HepG2 (cell line): ENCODE data around the gene LTB4R2. TPM values are rescaled to one million over a fixed set of nuclear protein-coding genes. Genes with fewer than 3 reads are reported as not detected.
A peak's percentile ranks its signal among the peaks of the same experiment; 100 is the strongest.

Experiments
- DBP ChIP-seq: sonication (generic); formaldehyde crosslinking; IDR thresholded peaks from 2 replicates; pipeline ENCODE4 v1.4.0; 2020; ENCODE audit warnings: missing genetic modification reagents; ENCODE audit errors: not compliant biosample characterization
- E2F2 ChIP-seq: sonication (generic); formaldehyde crosslinking; IDR thresholded peaks from 2 replicates; pipeline ENCODE4 v1.4.0; 2020; ENCODE audit warnings: missing genetic modification reagents, borderline replicate concordance
- ELF4 ChIP-seq: sonication (generic); formaldehyde crosslinking; IDR thresholded peaks from 2 replicates; pipeline ENCODE4 v1.5.0; 2020; ENCODE audit warnings: missing genetic modification reagents, mild to moderate bottlenecking, moderate library complexity, borderline replicate concordance
- FOXO1 ChIP-seq: sonication (generic); formaldehyde crosslinking; IDR thresholded peaks from 2 replicates; pipeline ENCODE4 v1.4.0; 2020; ENCODE audit warnings: missing genetic modification reagents
- FOXO4 ChIP-seq: sonication (generic); formaldehyde crosslinking; conservative IDR thresholded peaks from 2 replicates; pipeline ENCODE4 v1.8.1; 2023; ENCODE audit warnings: missing genetic modification reagents
- IKZF1 ChIP-seq: fragments of 450-650 bp; IDR thresholded peaks from 2 replicates; pipeline ENCODE4 v1.7.1; 2016
- PBX2 ChIP-seq: IDR thresholded peaks from 2 replicates; pipeline ENCODE4 v1.6.1; 2016; ENCODE audit warnings: control low read depth
- POLR2AphosphoS5 ChIP-seq: IDR thresholded peaks from 2 replicates; pipeline ENCODE4 v1.6.1; 2012; ENCODE audit warnings: low read depth, low read length
- POLR2G ChIP-seq: fragments of 200-400 bp; formaldehyde crosslinking; IDR thresholded peaks from 2 replicates; pipeline ENCODE4 v1.6.1; 2018; ENCODE audit warnings: mild to moderate bottlenecking, low read depth, low read length, moderate library complexity
- RCOR2 ChIP-seq: IDR thresholded peaks from 2 replicates; pipeline ENCODE4 v1.6.1; 2016; ENCODE audit warnings: missing biosample characterization, missing genetic modification reagents
- SP4 ChIP-seq: sonication (generic); formaldehyde crosslinking; IDR thresholded peaks from 2 replicates; pipeline ENCODE4 v1.8.1; 2023; ENCODE audit warnings: mild to moderate bottlenecking, missing genetic modification reagents
- ZBTB21 ChIP-seq: sonication (generic); formaldehyde crosslinking; IDR thresholded peaks from 2 replicates; pipeline ENCODE4 v1.4.0; 2020; ENCODE audit warnings: missing genetic modification reagents
- ZBTB39 ChIP-seq: sonication (generic); formaldehyde crosslinking; IDR thresholded peaks from 2 replicates; pipeline ENCODE4 v1.5.0; 2020; ENCODE audit warnings: missing genetic modification reagents
- ZFX ChIP-seq: sonication (generic); formaldehyde crosslinking; IDR thresholded peaks from 2 replicates; pipeline ENCODE4 v1.4.0; 2020; ENCODE audit warnings: mild to moderate bottlenecking, low read depth, missing genetic modification reagents, moderate library complexity
- ZMYM3 ChIP-seq: sonication (generic); formaldehyde crosslinking; IDR thresholded peaks from 2 replicates; pipeline ENCODE4 v1.5.1; 2020; ENCODE audit warnings: mild to moderate bottlenecking, missing genetic modification reagents
- ZNF513 ChIP-seq: sonication (generic); formaldehyde crosslinking; conservative IDR thresholded peaks from 2 replicates; pipeline ENCODE4 v1.5.0; 2020; ENCODE audit warnings: missing genetic modification reagents
- polyA plus RNA-seq, 8 experiments: library from polyadenylated mRNA; depleted of rRNA in 3 of 8; stranded (reverse) in 7 of 8; unstranded in 1 of 8; fragments of >200 nt; fragmentation: Illumina TruSeq in 4 of 8; extraction: Trizol in 4 of 8; gene quantifications; 2 replicates each; pipeline versions ENCODE4 v1.2.1 to v1.2.3, GENCODE V29; 2011 to 2016; ENCODE audit warnings: low read depth in 4 of 8, missing spikeins in 1 of 8, mixed read lengths in 1 of 8; ENCODE audit not compliant: insufficient read depth in 1 of 8
- total RNA-seq, 5 experiments: library from RNA; depleted of rRNA; stranded (reverse); fragments of >200 nt; fragmentation: Illumina TruSeq; extraction: Trizol; gene quantifications; 2 replicates each; pipeline ENCODE4 v1.2.3, GENCODE V29; 2016; ENCODE audit warnings: low read depth in 1 of 5
- TF ChIP-seq, protein P1 (sequence below): sonication (generic); formaldehyde crosslinking; IDR thresholded peaks from 2 replicates; pipeline ENCODE4 v1.4.0; 2020; ENCODE audit warnings: missing genetic modification reagents
- TF ChIP-seq, protein P2 (sequence below): sonication (generic); formaldehyde crosslinking; IDR thresholded peaks from 2 replicates; pipeline ENCODE4 v1.8.1; 2023; ENCODE audit warnings: mild to moderate bottlenecking, inconsistent platforms, moderate library complexity, missing genetic modification reagents, borderline replicate concordance

LTB4R2 gene
- total and polyA plus RNA-seq, 2 of the 13 experiments (the other 11 are each of a cell fraction or from before 2014, with no cell fraction given) = 3.9 to 6.9 TPM

DNA sequence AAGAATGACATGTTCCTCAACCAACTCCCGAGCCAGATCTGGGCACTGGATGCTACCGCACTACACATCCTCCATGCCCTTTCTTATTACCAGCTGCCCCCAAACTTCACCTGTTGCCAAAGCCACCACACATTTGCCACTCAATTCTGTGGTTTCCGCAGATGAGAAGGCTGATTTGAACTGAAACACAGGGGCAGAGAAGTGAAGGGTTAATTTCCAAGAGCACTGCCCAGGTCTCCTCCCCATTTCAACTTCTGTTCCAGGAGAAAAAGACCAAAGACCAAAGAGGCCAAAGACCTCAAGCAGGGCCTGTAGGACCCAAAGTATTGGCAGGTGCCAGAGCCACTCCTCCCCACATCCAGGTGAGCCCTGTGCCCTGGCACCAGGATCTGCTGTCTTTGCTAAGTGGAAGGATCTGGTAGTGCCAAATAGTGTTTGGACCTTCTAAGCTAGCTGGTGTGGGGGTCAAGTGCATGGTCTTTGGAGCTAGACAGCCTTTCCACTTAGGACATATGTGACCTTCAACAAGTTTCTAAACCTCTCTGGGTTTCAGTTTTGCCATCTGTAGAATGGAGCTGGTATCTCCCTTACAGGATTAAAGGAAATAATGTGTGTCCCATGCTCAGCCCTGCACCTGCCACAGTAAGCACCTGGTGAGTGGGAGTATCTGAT lies 18.4 kb upstream of the LTB4R2 start (continued):
- TF ChIP-seq ZBTB21 (CRISPR knock-in tag) = no peak
- TF ChIP-seq POLR2G = peak; percentile 23; the same call in 1 of the 2 replicates
- TF ChIP-seq ZNF513 (CRISPR knock-in tag) = no peak
- TF ChIP-seq DBP (CRISPR knock-in tag) = no peak
- peak; percentile 70; the same call in 1 of the 2 replicates for TF ChIP-seq ZMYM3
- no peak for TF ChIP-seq RCOR2 (CRISPR knock-in tag)
- no peak for TF ChIP-seq FOXO1
- TF ChIP-seq, protein P1, sequence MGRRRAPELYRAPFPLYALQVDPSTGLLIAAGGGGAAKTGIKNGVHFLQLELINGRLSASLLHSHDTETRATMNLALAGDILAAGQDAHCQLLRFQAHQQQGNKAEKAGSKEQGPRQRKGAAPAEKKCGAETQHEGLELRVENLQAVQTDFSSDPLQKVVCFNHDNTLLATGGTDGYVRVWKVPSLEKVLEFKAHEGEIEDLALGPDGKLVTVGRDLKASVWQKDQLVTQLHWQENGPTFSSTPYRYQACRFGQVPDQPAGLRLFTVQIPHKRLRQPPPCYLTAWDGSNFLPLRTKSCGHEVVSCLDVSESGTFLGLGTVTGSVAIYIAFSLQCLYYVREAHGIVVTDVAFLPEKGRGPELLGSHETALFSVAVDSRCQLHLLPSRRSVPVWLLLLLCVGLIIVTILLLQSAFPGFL (CRISPR knock-in tag) = no peak
- TF ChIP-seq FOXO4 (CRISPR knock-in tag) = 0 out of 2 replicates have a peak, but pooled peaks have one; percentile 83
- no peak for TF ChIP-seq ELF4 (CRISPR knock-in tag)
- TF ChIP-seq POLR2AphosphoS5 = peak; percentile 40; the same call in 1 of the 2 replicates
- TF ChIP-seq, protein P2, sequence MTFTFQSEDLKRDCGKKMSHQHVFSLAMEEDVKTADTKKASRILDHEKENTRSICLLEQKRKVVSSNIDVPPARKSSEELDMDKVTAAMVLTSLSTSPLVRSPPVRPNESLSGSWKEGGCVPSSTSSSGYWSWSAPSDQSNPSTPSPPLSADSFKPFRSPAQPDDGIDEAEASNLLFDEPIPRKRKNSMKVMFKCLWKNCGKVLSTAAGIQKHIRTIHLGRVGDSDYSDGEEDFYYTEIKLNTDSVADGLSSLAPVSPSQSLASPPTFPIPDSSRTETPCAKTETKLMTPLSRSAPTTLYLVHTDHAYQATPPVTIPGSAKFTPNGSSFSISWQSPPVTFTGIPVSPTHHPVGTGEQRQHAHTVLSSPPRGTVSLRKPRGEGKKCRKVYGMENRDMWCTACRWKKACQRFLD (CRISPR knock-in tag) = 0 out of 2 replicates have a peak, but pooled peaks have one; percentile 30
- TF ChIP-seq PBX2 (CRISPR knock-in tag) = no peak
- 0 out of 2 replicates have a peak, but pooled peaks have one; percentile 25 for TF ChIP-seq ZFX (CRISPR knock-in tag)
- no peak for TF ChIP-seq IKZF1
- TF ChIP-seq ZBTB39 = 0 out of 2 replicates have a peak, but pooled peaks have one; percentile 34
- TF ChIP-seq SP4 (CRISPR knock-in tag) = no peak
- TF ChIP-seq E2F2 (CRISPR knock-in tag) = no peak
